Muscle layer of duodenum (tissue), 2 donors: Measurements from ENCODE around the gene BTBD10.

Source experiments
- H3K27ac ChIP-seq: one replicate; pipeline ENCODE4 v1.7.0; 2013; ENCODE audit warnings: mild to moderate bottlenecking, low read length
- H3K27me3 ChIP-seq: one replicate; pipeline ENCODE4 v1.7.0; 2013; ENCODE audit warnings: low read depth, mild to moderate bottlenecking, control low read depth, low read length
- H3K36me3 ChIP-seq, 2 donors: one replicate each; pipeline ENCODE4 v1.7.0; 2013; ENCODE audit warnings: low read length in 2 of 2, control low read depth in 1 of 2, mild to moderate bottlenecking in 1 of 2; ENCODE audit not compliant: insufficient read depth in 2 of 2, control insufficient read depth in 1 of 2
- H3K4me1 ChIP-seq, 2 donors: one replicate each; pipeline ENCODE4 v1.7.0; 2013; ENCODE audit warnings: low read length in 2 of 2, mild to moderate bottlenecking in 2 of 2, control low read depth in 1 of 2, moderate library complexity in 1 of 2; ENCODE audit not compliant: insufficient read depth in 2 of 2, control insufficient read depth in 1 of 2
- H3K4me3 ChIP-seq, 2 donors: one replicate each; pipeline ENCODE4 v1.7.0; 2013; ENCODE audit warnings: low read length in 2 of 2, low read depth in 1 of 2, mild to moderate bottlenecking in 1 of 2
- H3K9me3 ChIP-seq, 2 donors: one replicate each; pipeline ENCODE4 v1.7.0; 2013; ENCODE audit warnings: low read length in 2 of 2, control low read depth in 1 of 2, mild to moderate bottlenecking in 1 of 2; ENCODE audit not compliant: control insufficient read depth in 1 of 2
- donor health status: healthy.

Gene BTBD10

GRCh38 chr11:13368041-13368446 is 95.0 kb downstream of the BTBD10 start:
- H3K27ac ChIP-seq, result no peak overlapping the region
- no peaks in the 10 kb centered on the region for H3K27me3 ChIP-seq
- H3K4me3 ChIP-seq, result no peak overlapping the region
- peaks cover 72 to 89% of the 10 kb centered on the region in 2 donors for H3K36me3 ChIP-seq
- no peaks in the 10 kb centered on the region for H3K9me3 ChIP-seq
- no peaks in the 10 kb centered on the region for H3K4me1 ChIP-seq

- Histone ChIP-seq H3K27ac (no peak overlapping the region), H3K4me3 (no peak overlapping the region), H3K36me3 (peaks cover 69 to 86% of the 10 kb centered on the region in 2 donors), H3K27me3 (no peaks in the 10 kb centered on the region), H3K9me3 (no peaks in the 10 kb centered on the region), H3K4me1 (no peaks in the 10 kb centered on the region)
These were observed 95.9 kb downstream of the BTBD10 start for GRCh38 chr11:13367115-13367514.

GRCh38 chr11:13366266-13367026 is 96.6 kb downstream of the BTBD10 start:
- Histone ChIP-seq H3K9me3 (no peaks in the 10 kb centered on the region), H3K27ac (no peak overlapping the region), H3K36me3 (peaks cover 69 to 87% of the 10 kb centered on the region in 2 donors), H3K27me3 (no peaks in the 10 kb centered on the region), H3K4me3 (no peak overlapping the region), H3K4me1 (no peaks in the 10 kb centered on the region)

- H3K4me3 ChIP-seq, result no peak overlapping the region
- peaks cover 62 to 88% of the 10 kb centered on the region in 2 donors for H3K36me3 ChIP-seq
- H3K27me3 ChIP-seq, result no peaks in the 10 kb centered on the region
These were observed 98.6 kb downstream of the BTBD10 start for GRCh38 chr11:13364388-13364787.

GRCh38 chr11:13362596-13363109 is 100.4 kb downstream of the BTBD10 start:
- Histone ChIP-seq H3K36me3 (peaks cover 58 to 86% of the 10 kb centered on the region in 2 donors), H3K4me1 (no peaks in the 10 kb centered on the region), H3K27me3 (no peaks in the 10 kb centered on the region), H3K4me3 (no peak overlapping the region), H3K9me3 (no peaks in the 10 kb centered on the region), H3K27ac (no peak overlapping the region)

More at GRCh38 chr11:13364388-13364787, 98.6 kb downstream of the BTBD10 start:
- H3K9me3 ChIP-seq, result no peaks in the 10 kb centered on the region
- no peak overlapping the region for H3K27ac ChIP-seq
- no peaks in the 10 kb centered on the region for H3K4me1 ChIP-seq

- H3K36me3 ChIP-seq, result peaks cover 56 to 85% of the 10 kb centered on the region in 2 donors
These were observed 104.3 kb downstream of the BTBD10 start for GRCh38 chr11:13358596-13359270.

GRCh38 chr11:13357232-13357631 is 105.8 kb downstream of the BTBD10 start:
- no peaks in the 10 kb centered on the region for H3K4me1 ChIP-seq
- H3K27ac ChIP-seq, result no peak overlapping the region
- H3K27me3 ChIP-seq, result no peaks in the 10 kb centered on the region
- no peak overlapping the region for H3K4me3 ChIP-seq
- no peaks in the 10 kb centered on the region for H3K9me3 ChIP-seq
- peaks cover 52 to 82% of the 10 kb centered on the region in 2 donors for H3K36me3 ChIP-seq

More at GRCh38 chr11:13358596-13359270, 104.3 kb downstream of the BTBD10 start:
- no peaks in the 10 kb centered on the region for H3K4me1 ChIP-seq
- no peak overlapping the region for H3K4me3 ChIP-seq
- no peaks in the 10 kb centered on the region for H3K9me3 ChIP-seq
- no peak overlapping the region for H3K27ac ChIP-seq
- H3K27me3 ChIP-seq, result no peaks in the 10 kb centered on the region

GRCh38 chr11:13355191-13355590 is 107.8 kb downstream of the BTBD10 start:
- no peaks in the 10 kb centered on the region for H3K4me1 ChIP-seq
- no peak overlapping the region for H3K27ac ChIP-seq
- peaks cover 36 to 67% of the 10 kb centered on the region in 2 donors for H3K36me3 ChIP-seq
- H3K4me3 ChIP-seq, result no peak overlapping the region
- no peaks in the 10 kb centered on the region for H3K9me3 ChIP-seq
- no peaks in the 10 kb centered on the region for H3K27me3 ChIP-seq

- Histone ChIP-seq H3K36me3 (peaks cover 39 to 64% of the 10 kb centered on the region in 2 donors), H3K9me3 (no peaks in the 10 kb centered on the region), H3K27ac (no peak overlapping the region), H3K27me3 (no peaks in the 10 kb centered on the region), H3K4me3 (no peak overlapping the region), H3K4me1 (no peaks in the 10 kb centered on the region)
These were observed 108.7 kb downstream of the BTBD10 start for GRCh38 chr11:13354335-13354734.

GRCh38 chr11:13352711-13353110 is 110.3 kb downstream of the BTBD10 start:
- H3K9me3 ChIP-seq, result no peaks in the 10 kb centered on the region
- H3K4me1 ChIP-seq, result no peaks in the 10 kb centered on the region
- H3K4me3 ChIP-seq, result no peak overlapping the region
- peaks cover 32 to 52% of the 10 kb centered on the region in 2 donors for H3K36me3 ChIP-seq
- H3K27ac ChIP-seq, result no peak overlapping the region
- no peaks in the 10 kb centered on the region for H3K27me3 ChIP-seq

- no peaks in the 10 kb centered on the region for H3K4me1 ChIP-seq
- H3K4me3 ChIP-seq, result no peak overlapping the region
- no peak overlapping the region for H3K27ac ChIP-seq
- H3K36me3 ChIP-seq, result peaks cover 5 to 26% of the 10 kb centered on the region in 2 donors
- no peaks in the 10 kb centered on the region for H3K9me3 ChIP-seq
- H3K27me3 ChIP-seq, result no peaks in the 10 kb centered on the region
These were observed 113.4 kb downstream of the BTBD10 start for GRCh38 chr11:13349581-13349980.
